Measurements from ENCODE around the gene CYP27B1.

The CYP27B1 gene

GRCh38 chr12:57807285-57807684, 40.4 kb upstream of the CYP27B1 start:
- Mint-ChIP-seq H3K27ac (no peak overlapping the region), H3K27me3 (ENCODE audit: low read depth, poor library complexity) (peaks cover 3% of the 10 kb centered on the region), H3K4me1 (no peaks in the 10 kb centered on the region), H3K36me3 (ENCODE audit: low read depth) (peaks cover 36% of the 10 kb centered on the region), H3K9me3 (no peaks in the 10 kb centered on the region), H3K4me3 (no peak overlapping the region)
- DNase-seq = no peak
- no peak for TF ChIP-seq CTCF (IDR thresholded peaks at IDR 0.05)

GRCh38 chr12:57806677-57807076, 39.8 kb upstream of the CYP27B1 start:
- Mint-ChIP-seq H3K4me1 (no peaks in the 10 kb centered on the region), H3K27ac (no peak overlapping the region), H3K27me3 (ENCODE audit: low read depth, poor library complexity) (peaks cover 3% of the 10 kb centered on the region), H3K36me3 (ENCODE audit: low read depth) (peaks cover 36% of the 10 kb centered on the region), H3K4me3 (no peak overlapping the region), H3K9me3 (no peaks in the 10 kb centered on the region)
- TF ChIP-seq CTCF (IDR thresholded peaks at IDR 0.05) = no peak
- no peak for DNase-seq

GRCh38 chr12:57803319-57803893, 36.5 kb upstream of the CYP27B1 start:
- Mint-ChIP-seq H3K27me3 (ENCODE audit: low read depth, poor library complexity) (peaks cover 3% of the 10 kb centered on the region), H3K36me3 (ENCODE audit: low read depth) (peaks cover 31% of the 10 kb centered on the region), H3K9me3 (no peaks in the 10 kb centered on the region), H3K27ac (no peak overlapping the region), H3K4me3 (no peak overlapping the region), H3K4me1 (no peaks in the 10 kb centered on the region)
- DNase-seq = peak; percentile 59
- peak; percentile 70 for TF ChIP-seq CTCF (IDR thresholded peaks at IDR 0.05)

- Mint-ChIP-seq H3K27me3 (ENCODE audit: low read depth, poor library complexity) (peaks cover 3% of the 10 kb centered on the region), H3K9me3 (no peaks in the 10 kb centered on the region), H3K4me3 (no peak overlapping the region), H3K36me3 (ENCODE audit: low read depth) (peaks cover 34% of the 10 kb centered on the region), H3K27ac (no peak overlapping the region), H3K4me1 (no peaks in the 10 kb centered on the region)
- no peak for DNase-seq
- TF ChIP-seq CTCF (IDR thresholded peaks at IDR 0.05) = no peak
Measured at GRCh38 chr12:57802607-57803006, 35.7 kb upstream of the CYP27B1 start.

- H3K4me3 Mint-ChIP-seq = no peak overlapping the region
- H3K4me1 Mint-ChIP-seq = no peaks in the 10 kb centered on the region
- peaks cover 38% of the 10 kb centered on the region for H3K36me3 Mint-ChIP-seq (ENCODE audit: low read depth)
- no peaks in the 10 kb centered on the region for H3K9me3 Mint-ChIP-seq
- H3K27ac Mint-ChIP-seq = no peak overlapping the region
- no peak for DNase-seq
- TF ChIP-seq CTCF (IDR thresholded peaks at IDR 0.05) = no peak
- no peaks in the 10 kb centered on the region for H3K27me3 Mint-ChIP-seq (ENCODE audit: low read depth, poor library complexity)
Measured at GRCh38 chr12:57800965-57801364, 34.1 kb upstream of the CYP27B1 start.

GRCh38 chr12:57797933-57798332, 31.1 kb upstream of the CYP27B1 start:
- DNase-seq = no peak
- no peaks in the 10 kb centered on the region for H3K9me3 Mint-ChIP-seq
- TF ChIP-seq CTCF (IDR thresholded peaks at IDR 0.05) = no peak
- H3K4me3 Mint-ChIP-seq = no peak overlapping the region
- no peaks in the 10 kb centered on the region for H3K27me3 Mint-ChIP-seq (ENCODE audit: low read depth, poor library complexity)
- peaks cover 47% of the 10 kb centered on the region for H3K36me3 Mint-ChIP-seq (ENCODE audit: low read depth)
- no peak overlapping the region for H3K27ac Mint-ChIP-seq
- H3K4me1 Mint-ChIP-seq = no peaks in the 10 kb centered on the region
